Measurements from ENCODE around the gene ADAMTSL1.

Gene ADAMTSL1

GRCh38 chr9:18798508-18799290, 324.7 kb downstream of the ADAMTSL1 start:
- DNase-seq (ENCODE audit: low read depth in 1 of 2, low spot score in 1 of 2): no peak

- no peak for DNase-seq (ENCODE audit: low read depth in 1 of 2, low spot score in 1 of 2)
Observed at GRCh38 chr9:18799428-18799827, 325.5 kb downstream of the ADAMTSL1 start.

GRCh38 chr9:18800579-18800978, 326.6 kb downstream of the ADAMTSL1 start:
- no peak for DNase-seq (ENCODE audit: low read depth in 1 of 2, low spot score in 1 of 2)

GRCh38 chr9:18805386-18805785, 331.4 kb downstream of the ADAMTSL1 start:
- DNase-seq (ENCODE audit: low read depth in 1 of 2, low spot score in 1 of 2): no peak

- DNase-seq (ENCODE audit: low read depth in 1 of 2, low spot score in 1 of 2): no peak
Observed at GRCh38 chr9:18806232-18807080, 332.5 kb downstream of the ADAMTSL1 start.

GRCh38 chr9:18810581-18810980, 336.6 kb downstream of the ADAMTSL1 start:
- no peak for DNase-seq (ENCODE audit: low read depth in 1 of 2, low spot score in 1 of 2)

GRCh38 chr9:18811171-18811570, 337.2 kb downstream of the ADAMTSL1 start:
- DNase-seq (ENCODE audit: low read depth in 1 of 2, low spot score in 1 of 2): no peak

- no peak for DNase-seq (ENCODE audit: low read depth in 1 of 2, low spot score in 1 of 2)
Observed at GRCh38 chr9:18819418-18819817, 345.5 kb downstream of the ADAMTSL1 start.

GRCh38 chr9:18820566-18821095, 346.7 kb downstream of the ADAMTSL1 start:
- DNase-seq (ENCODE audit: low read depth in 1 of 2, low spot score in 1 of 2): no peak

GRCh38 chr9:18821788-18822187, 347.8 kb downstream of the ADAMTSL1 start:
- DNase-seq (ENCODE audit: low read depth in 1 of 2, low spot score in 1 of 2): no peak

- DNase-seq (ENCODE audit: low read depth in 1 of 2, low spot score in 1 of 2): no peak
Observed at GRCh38 chr9:18822850-18823249, 348.9 kb downstream of the ADAMTSL1 start.

GRCh38 chr9:18824095-18824666, 350.2 kb downstream of the ADAMTSL1 start:
- DNase-seq (ENCODE audit: low read depth in 1 of 2, low spot score in 1 of 2): no peak

GRCh38 chr9:18825656-18826170, 351.8 kb downstream of the ADAMTSL1 start:
- no peak for DNase-seq (ENCODE audit: low read depth in 1 of 2, low spot score in 1 of 2)

GRCh38 chr9:18826248-18826647, 352.3 kb downstream of the ADAMTSL1 start:
- no peak for DNase-seq (ENCODE audit: low read depth in 1 of 2, low spot score in 1 of 2)

- DNase-seq (ENCODE audit: low read depth in 1 of 2, low spot score in 1 of 2): no peak
Observed at GRCh38 chr9:18829066-18829465, 355.1 kb downstream of the ADAMTSL1 start.

GRCh38 chr9:18829873-18830272, 355.9 kb downstream of the ADAMTSL1 start:
- DNase-seq (ENCODE audit: low read depth in 1 of 2, low spot score in 1 of 2): no peak

- no peak for DNase-seq (ENCODE audit: low read depth in 1 of 2, low spot score in 1 of 2)
Observed at GRCh38 chr9:18834740-18835361, 360.9 kb downstream of the ADAMTSL1 start.

GRCh38 chr9:18837402-18837801, 363.4 kb downstream of the ADAMTSL1 start:
- no peak for DNase-seq (ENCODE audit: low read depth in 1 of 2, low spot score in 1 of 2)

- DNase-seq (ENCODE audit: low read depth in 1 of 2, low spot score in 1 of 2): no peak
Observed at GRCh38 chr9:18847576-18848275, 373.8 kb downstream of the ADAMTSL1 start.

- DNase-seq (ENCODE audit: low read depth in 1 of 2, low spot score in 1 of 2): no peak
Observed at GRCh38 chr9:18848657-18849056, 374.7 kb downstream of the ADAMTSL1 start.
